MM.1S (cell line): ENCODE data around the gene CLASP1.

Source experiments
- DNase-seq: peaks from one replicate; pipeline ENCODE4 v3.0.0-alpha.2; 2015
- H2AFZ ChIP-seq: fragments of 300-600 bp; sonication (generic); 2 replicates; pipeline ENCODE4 v1.6.0; 2016; ENCODE audit warnings: antibody characterized with exemption, low read length
- H3F3A ChIP-seq: fragments of 300-600 bp; sonication (generic); 2 replicates; pipeline ENCODE4 v1.6.1; 2016; ENCODE audit warnings: mild to moderate bottlenecking, antibody characterized with exemption, low read length, moderate library complexity, mixed read lengths; ENCODE audit not compliant: insufficient read depth
- H3K27ac ChIP-seq: fragments of 300-600 bp; sonication (generic); 2 replicates; pipeline ENCODE4 v1.5.1; 2016; ENCODE audit warnings: mild to moderate bottlenecking, low read length
- H3K27me3 ChIP-seq: fragments of 300-600 bp; sonication (generic); replicated peaks from 2 replicates; pipeline ENCODE4 v1.6.0; 2016; ENCODE audit warnings: low read length; ENCODE audit not compliant: insufficient read depth
- H3K36me3 ChIP-seq: fragments of 300-600 bp; sonication (generic); replicated peaks from 2 replicates; pipeline ENCODE4 v1.6.1; 2016; ENCODE audit warnings: mild to moderate bottlenecking, low read length, mixed read lengths; ENCODE audit not compliant: insufficient read depth
- H3K4me1 ChIP-seq: fragments of 300-600 bp; sonication (generic); 2 replicates; pipeline ENCODE4 v1.6.1; 2016; ENCODE audit warnings: low read length, mixed read lengths
- H3K4me2 ChIP-seq: fragments of 300-600 bp; sonication (generic); 2 replicates; pipeline ENCODE4 v1.6.0; 2016; ENCODE audit warnings: low read depth, low read length
- H3K4me3 ChIP-seq: fragments of 300-600 bp; sonication (generic); 2 replicates; pipeline ENCODE4 v1.5.1; 2016; ENCODE audit warnings: low read length, mixed read lengths
- H3K79me2 ChIP-seq: fragments of 300-600 bp; sonication (generic); 2 replicates; pipeline ENCODE4 v1.6.1; 2016; ENCODE audit warnings: mixed run types, low read length, mixed read lengths
- H3K9ac ChIP-seq: fragments of 300-600 bp; sonication (generic); 2 replicates; pipeline ENCODE4 v1.6.1; 2016; ENCODE audit warnings: low read length, mixed read lengths
- H3K9me2 ChIP-seq: fragments of 300-600 bp; sonication (generic); replicated peaks from 2 replicates; pipeline ENCODE4 v1.6.1; 2016; ENCODE audit warnings: mild to moderate bottlenecking, low read length, mixed read lengths; ENCODE audit not compliant: insufficient read depth
- H3K9me3 ChIP-seq: fragments of 300-600 bp; sonication (generic); replicated peaks from 2 replicates; pipeline ENCODE4 v1.6.1; 2016; ENCODE audit warnings: mild to moderate bottlenecking, low read length, mixed read lengths; ENCODE audit not compliant: insufficient read depth
- H4K20me1 ChIP-seq: fragments of 300-600 bp; sonication (generic); 2 replicates; pipeline ENCODE4 v1.6.1; 2016; ENCODE audit warnings: mild to moderate bottlenecking, low read length, moderate library complexity, mixed read lengths; ENCODE audit not compliant: insufficient read depth
- CTCF ChIP-seq: fragments of 300-600 bp; sonication (generic); IDR thresholded peaks from 2 replicates; pipeline ENCODE4 v1.5.1; 2016; ENCODE audit warnings: antibody characterized with exemption, low read length, mixed read lengths
- EZH2 ChIP-seq: fragments of 300-600 bp; sonication (generic); optimal IDR thresholded peaks from 2 replicates; pipeline ENCODE3; 2017; ENCODE audit warnings: low read depth, mild to moderate bottlenecking, antibody characterized with exemption, low read length, mixed read lengths
- EZH2phosphoT487 ChIP-seq: fragments of 300-600 bp; sonication (generic); IDR thresholded peaks from 2 replicates; pipeline ENCODE4 v1.6.1; 2018; ENCODE audit warnings: antibody characterized with exemption, low read length

The CLASP1 gene

GRCh38 chr2:121689356-121689755 is 40.1 kb upstream of the CLASP1 start:
- Histone ChIP-seq H3K79me2 (no peaks in the 10 kb centered on the region), H3K36me3 (no peaks in the 10 kb centered on the region), H2AFZ (no peak overlapping the region), H3K9me2 (no peaks in the 10 kb centered on the region), H3F3A (no peaks in the 10 kb centered on the region), H3K27ac (no peak overlapping the region), H3K27me3 (no peaks in the 10 kb centered on the region), H3K9ac (no peak overlapping the region), H3K9me3 (no peaks in the 10 kb centered on the region), H3K4me1 (no peaks in the 10 kb centered on the region), H3K4me3 (no peak overlapping the region), H4K20me1 (no peaks in the 10 kb centered on the region), H3K4me2 (no peak overlapping the region)
- DNase-seq = no peak
- TF ChIP-seq CTCF = no peak
- no peak for TF ChIP-seq EZH2
- TF ChIP-seq EZH2phosphoT487 = no peak

- no peak for DNase-seq
- Histone ChIP-seq H2AFZ (no peak overlapping the region), H3K9me2 (no peaks in the 10 kb centered on the region), H3K9me3 (no peaks in the 10 kb centered on the region), H3F3A (no peaks in the 10 kb centered on the region), H3K9ac (no peak overlapping the region), H3K4me2 (no peak overlapping the region), H3K27ac (no peak overlapping the region), H3K36me3 (no peaks in the 10 kb centered on the region), H3K4me3 (no peak overlapping the region), H3K79me2 (no peaks in the 10 kb centered on the region), H3K27me3 (no peaks in the 10 kb centered on the region), H3K4me1 (no peaks in the 10 kb centered on the region), H4K20me1 (no peaks in the 10 kb centered on the region)
- TF ChIP-seq EZH2phosphoT487 (no peak), EZH2 (no peak), CTCF (no peak)
Measured at GRCh38 chr2:121688820-121689219, 39.6 kb upstream of the CLASP1 start.

GRCh38 chr2:121686902-121687301 is 37.6 kb upstream of the CLASP1 start:
- no peak overlapping the region for H3K4me3 ChIP-seq
- TF ChIP-seq CTCF (no peak), EZH2 (no peak), EZH2phosphoT487 (no peak)
- DNase-seq = no peak
- no peaks in the 10 kb centered on the region for H3K79me2 ChIP-seq
- H2AFZ ChIP-seq = no peak overlapping the region
- no peak overlapping the region for H3K9ac ChIP-seq
- no peaks in the 10 kb centered on the region for H3F3A ChIP-seq
- H3K9me3 ChIP-seq = no peaks in the 10 kb centered on the region
- no peak overlapping the region for H3K27ac ChIP-seq
- no peaks in the 10 kb centered on the region for H3K36me3 ChIP-seq
- no peak overlapping the region for H3K4me2 ChIP-seq
- H4K20me1 ChIP-seq = no peaks in the 10 kb centered on the region
- no peaks in the 10 kb centered on the region for H3K4me1 ChIP-seq
- H3K27me3 ChIP-seq = no peaks in the 10 kb centered on the region
- H3K9me2 ChIP-seq = no peaks in the 10 kb centered on the region
